Mucosa of rectum (tissue), 2 donors: Measurements from ENCODE around the gene SETDB1.

Experiments
- H3K27ac ChIP-seq, 2 donors: one replicate each; pipeline ENCODE4 v1.7.0; 2013; ENCODE audit warnings: inconsistent platforms in 2 of 2, low read depth in 2 of 2, low read length in 2 of 2
- H3K27me3 ChIP-seq, 2 donors: one replicate each; pipeline ENCODE4 v1.7.0; 2013; ENCODE audit warnings: low read length in 2 of 2; ENCODE audit not compliant: control insufficient read depth in 2 of 2, insufficient read depth in 2 of 2
- H3K36me3 ChIP-seq, 2 donors: one replicate each; pipeline ENCODE4 v1.7.0; 2013; ENCODE audit warnings: low read length in 2 of 2; ENCODE audit not compliant: control insufficient read depth in 2 of 2, insufficient read depth in 2 of 2
- H3K4me1 ChIP-seq, 2 donors: one replicate each; pipeline ENCODE4 v1.7.0; 2013; ENCODE audit warnings: low read length in 2 of 2, mild to moderate bottlenecking in 1 of 2; ENCODE audit not compliant: control insufficient read depth in 2 of 2, insufficient read depth in 2 of 2
- H3K4me3 ChIP-seq, 2 donors: one replicate each; pipeline ENCODE4 v1.7.0; 2013; ENCODE audit warnings: low read length in 2 of 2
- H3K9ac ChIP-seq, 2 donors: one replicate each; pipeline ENCODE4 v1.7.0; 2013; ENCODE audit warnings: low read length in 2 of 2, low read depth in 1 of 2, mild to moderate bottlenecking in 1 of 2
- H3K9me3 ChIP-seq, 2 donors: one replicate each; pipeline ENCODE4 v1.7.0; 2013; ENCODE audit warnings: low read length in 2 of 2; ENCODE audit not compliant: control insufficient read depth in 2 of 2
- donor health status: healthy.
- donor health status: Normal muscosa, but diverticular disease.

The SETDB1 gene

GRCh38 chr1:150972417-150972940 lies 46.3 kb downstream of the SETDB1 start:
- Histone ChIP-seq H3K9me3 (no peaks in the 10 kb centered on the region), H3K4me3 (peak overlapping the region; percentile 88 to 93), H3K4me1 (peaks cover 42 to 45% of the 10 kb centered on the region in 2 donors), H3K36me3 (peaks cover 16% of the 10 kb centered on the region in 2 donors), H3K27me3 (no peaks in the 10 kb centered on the region), H3K9ac (peak overlapping the region; percentile 47 to 87), H3K27ac (peak overlapping the region; percentile 14 to 43)

GRCh38 chr1:150973258-150973835 lies 47.2 kb downstream of the SETDB1 start:
- Histone ChIP-seq H3K36me3 (peaks cover 7% of the 10 kb centered on the region in 2 donors), H3K4me3 (peak overlapping the region; percentile 88 to 93), H3K9me3 (no peaks in the 10 kb centered on the region), H3K27me3 (no peaks in the 10 kb centered on the region), H3K27ac (peak overlapping the region; percentile 77 to 79), H3K4me1 (peaks cover 45 to 46% of the 10 kb centered on the region in 2 donors), H3K9ac (peak overlapping the region; percentile 80 to 87)

- Histone ChIP-seq H3K4me1 (peaks cover 45 to 46% of the 10 kb centered on the region in 2 donors), H3K4me3 (peak overlapping the region; percentile 88 to 93), H3K9me3 (no peaks in the 10 kb centered on the region), H3K9ac (peak overlapping the region; percentile 80 to 87), H3K36me3 (peaks cover under 1% of the 10 kb centered on the region in 2 donors), H3K27ac (peak overlapping the region; percentile 77 to 79), H3K27me3 (no peaks in the 10 kb centered on the region)
These were observed 47.8 kb downstream of the SETDB1 start for GRCh38 chr1:150973836-150974579.

- Histone ChIP-seq H3K27me3 (no peaks in the 10 kb centered on the region), H3K4me1 (peaks cover 51 to 53% of the 10 kb centered on the region in 2 donors)
These were observed 48.7 kb downstream of the SETDB1 start, which contains the start of gene CERS2 for GRCh38 chr1:150974580-150975478. TSS of gene CERS2 (minus strand) at chr1:150974835. CDS start at chr1:150969090, 5,745 bp downstream.

GRCh38 chr1:150976401-150976821 lies 50.2 kb downstream of the SETDB1 start:
- Histone ChIP-seq H3K9ac (no peak overlapping the region), H3K9me3 (no peaks in the 10 kb centered on the region), H3K27ac (no peak overlapping the region), H3K4me1 (peaks cover 43 to 47% of the 10 kb centered on the region in 2 donors), H3K36me3 (no peaks in the 10 kb centered on the region), H3K4me3 (no peak overlapping the region), H3K27me3 (no peaks in the 10 kb centered on the region)

More at GRCh38 chr1:150974580-150975478, 48.7 kb downstream of the SETDB1 start, which contains the start of gene CERS2:
- Histone ChIP-seq H3K36me3 (no peaks in the 10 kb centered on the region), H3K9me3 (no peaks in the 10 kb centered on the region), H3K27ac (peak within 1 kb of the TSS; percentile 77 to 79), H3K9ac (peak within 1 kb of the TSS; percentile 80 to 87), H3K4me3 (peak within 1 kb of the TSS; percentile 88 to 93)

- Histone ChIP-seq H3K9me3 (no peaks in the 10 kb centered on the region), H3K36me3 (no peaks in the 10 kb centered on the region), H3K27me3 (no peaks in the 10 kb centered on the region), H3K4me1 (peaks cover 41 to 43% of the 10 kb centered on the region in 2 donors), H3K9ac (peak overlapping the region in 1 of 2 donors; percentile 1), H3K27ac (peak overlapping the region; percentile 36 to 43), H3K4me3 (peak overlapping the region in 1 of 2 donors; percentile 28)
These were observed 50.9 kb downstream of the SETDB1 start for GRCh38 chr1:150976879-150977694.

- Histone ChIP-seq H3K4me3 (peak overlapping the region; percentile 45 to 66), H3K27ac (peak overlapping the region; percentile 28 to 32), H3K27me3 (no peaks in the 10 kb centered on the region), H3K9ac (peak overlapping the region; percentile 35 to 43), H3K4me1 (peaks cover 28 to 29% of the 10 kb centered on the region in 2 donors), H3K36me3 (no peaks in the 10 kb centered on the region), H3K9me3 (no peaks in the 10 kb centered on the region)
These were observed 53.2 kb downstream of the SETDB1 start for GRCh38 chr1:150979092-150980056.

GRCh38 chr1:150981177-150981804 lies 55.1 kb downstream of the SETDB1 start:
- no peaks in the 10 kb centered on the region for H3K27me3 ChIP-seq
- H3K4me3 ChIP-seq: no peak overlapping the region
- H3K36me3 ChIP-seq: no peaks in the 10 kb centered on the region
- H3K9me3 ChIP-seq: no peaks in the 10 kb centered on the region
- H3K27ac ChIP-seq: no peak overlapping the region
- H3K4me1 ChIP-seq: peaks cover 25 to 29% of the 10 kb centered on the region in 2 donors
- H3K9ac ChIP-seq: no peak overlapping the region
